PC-9 (cell line): ENCODE measurements around the gene MAGED2. TPM values are rescaled to one million over a fixed set of nuclear protein-coding genes. Genes with fewer than 3 reads are reported as not detected.

Experiments
- BruUV-seq: library from RNA; stranded (reverse); fragments of 400-500 nt; replicated peaks from 2 replicates; lab custom pipeline; 2021; lab: Mats Ljungman, UMichigan
- CTCF ChIA-PET: fragments of 300-600 bp; sonication (Branson Sonifier 250); formaldehyde crosslinking; loops from one replicate; lab custom pipeline; 2022; ENCODE audit warnings: antibody characterized with exemption; lab: Charles Lee
- POLR2A ChIA-PET: fragments of 300-600 bp; sonication (Branson Sonifier 250); formaldehyde crosslinking; loops from one replicate; lab custom pipeline; 2022; ENCODE audit warnings: antibody characterized with exemption; ENCODE audit not compliant: unreplicated experiment; lab: Charles Lee
- DNase-seq, 2 experiments: peaks; one replicate each; pipeline versions ENCODE4 v3.0.0 to v3.0.0-alpha.2; 2015 to 2022; ENCODE audit warnings: mixed read lengths in 1 of 2
- H2AFZ ChIP-seq: fragments of 200-600 bp; sonication (generic); 2 replicates; pipeline ENCODE4 v1.8.1; 2017; ENCODE audit warnings: antibody characterized with exemption
- H3F3A ChIP-seq: fragments of 200-600 bp; sonication (generic); 2 replicates; pipeline ENCODE4 v1.8.1; 2017; ENCODE audit warnings: antibody characterized with exemption, mild to moderate bottlenecking, low read depth; ENCODE audit not compliant: insufficient read depth
- H3K27ac ChIP-seq: fragments of 200-600 bp; sonication (generic); 2 replicates; pipeline ENCODE4 v1.6.1; 2016; ENCODE audit warnings: mixed run types
- H3K27me3 ChIP-seq: fragments of 200-600 bp; sonication (generic); 2 replicates; pipeline ENCODE4 v1.6.1; 2016; ENCODE audit warnings: low read depth, mixed run types; ENCODE audit not compliant: insufficient read depth
- H3K36me3 ChIP-seq: fragments of 200-600 bp; sonication (generic); 2 replicates; pipeline ENCODE4 v1.6.1; 2016; ENCODE audit warnings: low read depth, mixed run types
- H3K4me1 ChIP-seq: fragments of 200-600 bp; sonication (generic); replicated peaks from 2 replicates; pipeline ENCODE4 v1.6.1; 2016; ENCODE audit warnings: mixed run types; ENCODE audit not compliant: insufficient read depth
- H3K4me2 ChIP-seq: fragments of 200-600 bp; sonication (generic); 2 replicates; pipeline ENCODE4 v1.6.1; 2017; ENCODE audit warnings: mixed run types
- H3K4me3 ChIP-seq: fragments of 200-600 bp; sonication (generic); 2 replicates; pipeline ENCODE4 v1.6.1; 2016; ENCODE audit warnings: mixed run types
- H3K79me2 ChIP-seq: fragments of 200-600 bp; sonication (generic); 2 replicates; pipeline ENCODE4 v1.6.1; 2017; ENCODE audit warnings: low read depth, mixed run types
- H3K9me2 ChIP-seq: fragments of 200-600 bp; sonication (generic); 2 replicates; pipeline ENCODE4 v1.8.1; 2017; ENCODE audit warnings: mild to moderate bottlenecking; ENCODE audit not compliant: insufficient read depth
- H3K9me3 ChIP-seq: fragments of 200-600 bp; sonication (generic); 2 replicates; pipeline ENCODE4 v1.8.1; 2016; ENCODE audit warnings: low read depth; ENCODE audit not compliant: insufficient read depth
- H4K20me1 ChIP-seq: fragments of 200-600 bp; sonication (generic); 2 replicates; pipeline ENCODE4 v1.8.1; 2017; ENCODE audit not compliant: insufficient read depth
- EZH2 ChIP-seq: fragments of 200-600 bp; sonication (generic); IDR thresholded peaks from 2 replicates; pipeline ENCODE4 v1.8.0; 2017; ENCODE audit warnings: antibody characterized with exemption, low read depth
- intact Hi-C: fragments of 100-400 bp; cut with micrococcal nuclease; formaldehyde crosslinking; loops from one replicate; pipeline ENCODE4 v1.10.0; 2022; ENCODE audit not compliant: unreplicated experiment
- total RNA-seq: library from RNA; stranded (reverse); gene quantifications from 2 replicates; pipeline ENCODE4 v1.2.3, GENCODE V29; 2021
- TF ChIP-seq, protein P1 (sequence below): fragments of 200-600 bp; sonication (generic); conservative IDR thresholded peaks from 2 replicates; pipeline ENCODE4 v1.6.1; 2017; ENCODE audit warnings: mixed run types, antibody characterized with exemption, mild to moderate bottlenecking, moderate library complexity

Gene MAGED2
- total RNA-seq, 1 experiment from 2014 or later = 108 TPM

DNA sequence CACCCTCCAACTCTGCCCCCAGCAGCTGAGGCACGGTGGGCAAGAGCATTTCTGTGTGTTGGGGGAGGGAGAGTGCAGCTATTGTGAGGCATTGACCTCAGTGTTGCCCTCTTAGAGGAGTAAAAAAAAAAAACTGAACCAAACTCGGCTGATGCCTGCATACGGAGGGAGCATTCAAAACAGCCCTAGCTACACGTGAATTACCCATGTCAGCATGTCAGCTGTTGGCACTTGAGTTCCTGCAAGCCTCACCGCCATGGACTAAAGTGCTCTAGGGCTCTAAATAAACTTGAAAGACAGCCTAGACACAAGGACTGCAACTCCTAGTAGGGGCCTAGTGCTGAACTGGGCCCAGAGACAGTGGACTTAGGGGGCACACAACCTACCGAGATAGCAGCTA lies 31.5 kb upstream of the MAGED2 start:
- ChIA-PET POLR2A (no interaction called here), CTCF (no interaction called here)
- H3K79me2 ChIP-seq = no peaks in the 10 kb centered on the region
- H3K27me3 ChIP-seq = no peaks in the 10 kb centered on the region
- no peaks in the 10 kb centered on the region for H3K9me3 ChIP-seq
- intact Hi-C loops = no loop called here
- no TSS peak for BruUV-seq
- no peak overlapping the region for H3K4me3 ChIP-seq
- no peaks in the 10 kb centered on the region for H3K36me3 ChIP-seq
- no peak overlapping the region for H2AFZ ChIP-seq
- no peaks in the 10 kb centered on the region for H4K20me1 ChIP-seq
- no peak overlapping the region for H3K4me2 ChIP-seq
- H3K4me1 ChIP-seq = no peaks in the 10 kb centered on the region
- DNase-seq = no peak
- no peak for TF ChIP-seq EZH2
- TF ChIP-seq, protein P1, sequence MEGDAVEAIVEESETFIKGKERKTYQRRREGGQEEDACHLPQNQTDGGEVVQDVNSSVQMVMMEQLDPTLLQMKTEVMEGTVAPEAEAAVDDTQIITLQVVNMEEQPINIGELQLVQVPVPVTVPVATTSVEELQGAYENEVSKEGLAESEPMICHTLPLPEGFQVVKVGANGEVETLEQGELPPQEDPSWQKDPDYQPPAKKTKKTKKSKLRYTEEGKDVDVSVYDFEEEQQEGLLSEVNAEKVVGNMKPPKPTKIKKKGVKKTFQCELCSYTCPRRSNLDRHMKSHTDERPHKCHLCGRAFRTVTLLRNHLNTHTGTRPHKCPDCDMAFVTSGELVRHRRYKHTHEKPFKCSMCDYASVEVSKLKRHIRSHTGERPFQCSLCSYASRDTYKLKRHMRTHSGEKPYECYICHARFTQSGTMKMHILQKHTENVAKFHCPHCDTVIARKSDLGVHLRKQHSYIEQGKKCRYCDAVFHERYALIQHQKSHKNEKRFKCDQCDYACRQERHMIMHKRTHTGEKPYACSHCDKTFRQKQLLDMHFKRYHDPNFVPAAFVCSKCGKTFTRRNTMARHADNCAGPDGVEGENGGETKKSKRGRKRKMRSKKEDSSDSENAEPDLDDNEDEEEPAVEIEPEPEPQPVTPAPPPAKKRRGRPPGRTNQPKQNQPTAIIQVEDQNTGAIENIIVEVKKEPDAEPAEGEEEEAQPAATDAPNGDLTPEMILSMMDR = no peak
- no peaks in the 10 kb centered on the region for H3F3A ChIP-seq
- H3K27ac ChIP-seq = no peak overlapping the region
- H3K9me2 ChIP-seq = no peaks in the 10 kb centered on the region

DNA sequence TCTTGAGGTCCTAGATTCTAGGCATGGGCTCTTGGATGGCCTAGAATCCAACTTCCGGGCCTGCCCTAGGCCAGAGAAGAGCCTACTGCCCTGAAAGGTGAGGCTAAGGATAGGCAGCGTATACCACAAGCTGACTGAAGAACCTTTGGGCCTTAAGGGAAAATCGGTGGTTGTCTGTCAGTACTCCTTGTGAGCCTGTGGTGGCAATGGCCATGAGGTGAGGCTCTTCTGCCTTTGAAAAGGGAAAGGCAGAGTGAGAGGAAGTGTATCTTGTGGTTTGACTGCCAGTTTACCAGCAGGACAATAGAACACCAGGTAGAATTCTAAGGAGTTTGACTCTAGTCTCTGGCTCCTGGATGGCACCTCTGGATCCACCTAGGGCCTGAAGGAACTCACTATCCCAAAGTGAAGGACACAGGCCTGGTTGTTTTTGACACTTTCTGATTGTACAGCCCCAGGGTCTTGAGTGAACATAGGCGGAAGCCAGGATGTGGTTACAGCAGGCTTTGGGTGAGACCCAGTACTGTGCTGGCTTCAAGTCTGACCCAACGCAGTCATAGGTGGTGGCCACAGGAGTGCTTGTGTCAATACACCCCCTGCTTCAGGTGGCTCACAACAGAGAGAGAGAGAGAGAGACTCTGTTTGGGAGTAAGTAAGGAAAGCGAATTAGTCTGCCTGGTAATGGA lies 30.4 kb upstream of the MAGED2 start:
- H3K4me2 ChIP-seq = no peak overlapping the region
- no peak overlapping the region for H3K27ac ChIP-seq
- H3K4me3 ChIP-seq = no peak overlapping the region
- H3K36me3 ChIP-seq = no peaks in the 10 kb centered on the region
- CTCF ChIA-PET = no interaction called here
- POLR2A ChIA-PET = no interaction called here
- H4K20me1 ChIP-seq = no peaks in the 10 kb centered on the region
- intact Hi-C loops = no loop called here
- no peak for DNase-seq
- no peak overlapping the region for H2AFZ ChIP-seq
- H3K27me3 ChIP-seq = no peaks in the 10 kb centered on the region
- H3F3A ChIP-seq = no peaks in the 10 kb centered on the region
- H3K9me2 ChIP-seq = no peaks in the 10 kb centered on the region
- H3K9me3 ChIP-seq = no peaks in the 10 kb centered on the region
- no peak for TF ChIP-seq EZH2
- TF ChIP-seq, protein P1 = no peak
- BruUV-seq = no TSS peak
- H3K79me2 ChIP-seq = no peaks in the 10 kb centered on the region
- H3K4me1 ChIP-seq = no peaks in the 10 kb centered on the region

DNA sequence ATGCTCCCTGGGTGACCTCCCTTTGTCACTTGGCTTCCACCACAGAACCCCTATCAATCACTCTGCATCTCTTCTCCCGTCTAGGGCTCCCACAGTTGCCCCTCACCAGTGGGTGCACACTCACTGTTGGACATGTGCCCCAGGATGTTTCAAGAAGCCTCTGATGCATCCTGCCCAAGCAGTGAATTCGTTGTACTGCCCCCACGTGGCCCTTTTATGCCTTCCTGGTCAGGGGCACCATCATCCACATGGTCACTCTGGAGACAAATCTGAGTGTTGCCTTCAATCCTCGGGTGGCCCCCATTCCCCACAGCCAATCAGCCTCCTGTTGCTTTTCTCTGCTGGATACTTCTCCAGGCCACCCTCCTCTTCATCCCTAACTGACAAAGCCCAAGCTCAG lies 21.6 kb upstream of the MAGED2 start:
- no peak overlapping the region for H3K4me2 ChIP-seq
- peaks cover 25% of the 10 kb centered on the region; the same call in 1 of the 2 replicates for H3K27me3 ChIP-seq
- H3K36me3 ChIP-seq = no peaks in the 10 kb centered on the region
- H2AFZ ChIP-seq = no peak overlapping the region
- no peak overlapping the region for H3K4me3 ChIP-seq
- no peaks in the 10 kb centered on the region for H4K20me1 ChIP-seq
- TF ChIP-seq, protein P1 = no peak
- TF ChIP-seq EZH2 = no peak
- H3K79me2 ChIP-seq = no peaks in the 10 kb centered on the region
- H3K9me3 ChIP-seq = no peaks in the 10 kb centered on the region
- ChIA-PET CTCF (no interaction called here), POLR2A (no interaction called here)
- no TSS peak for BruUV-seq
- no peaks in the 10 kb centered on the region for H3F3A ChIP-seq
- H3K27ac ChIP-seq = no peak overlapping the region
- H3K4me1 ChIP-seq = no peaks in the 10 kb centered on the region
- intact Hi-C loops = loop anchor here (2.0 to 10.0 kb wide), 2 partner anchors 145 to 541 kb away; no protein-coding TSS in a partner anchor
- H3K9me2 ChIP-seq = no peaks in the 10 kb centered on the region
- DNase-seq = no peak
